Fibroblast of mammary gland (primary cell): ENCODE measurements around the gene MOB1B.

Experiments used
- DNase-seq: peaks from one replicate; pipeline ENCODE4 v3.0.0-alpha.2; 2010; ENCODE audit warnings: low read depth
- H3K4me3 ChIP-seq: 2 replicates; pipeline ENCODE4 v1.5.1; 2011; ENCODE audit warnings: low read depth, mild to moderate bottlenecking, low read length, moderate library complexity; ENCODE audit not compliant: control insufficient read depth
- TF ChIP-seq, protein P1 (sequence below): conservative IDR thresholded peaks from 2 replicates; pipeline ENCODE4 v1.5.1; 2011; ENCODE audit warnings: low read depth, low read length, inconsistent platforms; ENCODE audit not compliant: control insufficient read depth, insufficient read depth

Gene MOB1B

GRCh38 chr4:70969076-70969475 lies 66.9 kb downstream of the MOB1B start:
- H3K4me3 ChIP-seq, result no peak overlapping the region
- TF ChIP-seq, protein P1, sequence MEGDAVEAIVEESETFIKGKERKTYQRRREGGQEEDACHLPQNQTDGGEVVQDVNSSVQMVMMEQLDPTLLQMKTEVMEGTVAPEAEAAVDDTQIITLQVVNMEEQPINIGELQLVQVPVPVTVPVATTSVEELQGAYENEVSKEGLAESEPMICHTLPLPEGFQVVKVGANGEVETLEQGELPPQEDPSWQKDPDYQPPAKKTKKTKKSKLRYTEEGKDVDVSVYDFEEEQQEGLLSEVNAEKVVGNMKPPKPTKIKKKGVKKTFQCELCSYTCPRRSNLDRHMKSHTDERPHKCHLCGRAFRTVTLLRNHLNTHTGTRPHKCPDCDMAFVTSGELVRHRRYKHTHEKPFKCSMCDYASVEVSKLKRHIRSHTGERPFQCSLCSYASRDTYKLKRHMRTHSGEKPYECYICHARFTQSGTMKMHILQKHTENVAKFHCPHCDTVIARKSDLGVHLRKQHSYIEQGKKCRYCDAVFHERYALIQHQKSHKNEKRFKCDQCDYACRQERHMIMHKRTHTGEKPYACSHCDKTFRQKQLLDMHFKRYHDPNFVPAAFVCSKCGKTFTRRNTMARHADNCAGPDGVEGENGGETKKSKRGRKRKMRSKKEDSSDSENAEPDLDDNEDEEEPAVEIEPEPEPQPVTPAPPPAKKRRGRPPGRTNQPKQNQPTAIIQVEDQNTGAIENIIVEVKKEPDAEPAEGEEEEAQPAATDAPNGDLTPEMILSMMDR, result no peak
- DNase-seq, result no peak

- no peak for DNase-seq
- H3K4me3 ChIP-seq, result no peak overlapping the region
- TF ChIP-seq, protein P1, result no peak
These were observed 74.1 kb downstream of the MOB1B start for GRCh38 chr4:70976252-70976651.

DNA sequence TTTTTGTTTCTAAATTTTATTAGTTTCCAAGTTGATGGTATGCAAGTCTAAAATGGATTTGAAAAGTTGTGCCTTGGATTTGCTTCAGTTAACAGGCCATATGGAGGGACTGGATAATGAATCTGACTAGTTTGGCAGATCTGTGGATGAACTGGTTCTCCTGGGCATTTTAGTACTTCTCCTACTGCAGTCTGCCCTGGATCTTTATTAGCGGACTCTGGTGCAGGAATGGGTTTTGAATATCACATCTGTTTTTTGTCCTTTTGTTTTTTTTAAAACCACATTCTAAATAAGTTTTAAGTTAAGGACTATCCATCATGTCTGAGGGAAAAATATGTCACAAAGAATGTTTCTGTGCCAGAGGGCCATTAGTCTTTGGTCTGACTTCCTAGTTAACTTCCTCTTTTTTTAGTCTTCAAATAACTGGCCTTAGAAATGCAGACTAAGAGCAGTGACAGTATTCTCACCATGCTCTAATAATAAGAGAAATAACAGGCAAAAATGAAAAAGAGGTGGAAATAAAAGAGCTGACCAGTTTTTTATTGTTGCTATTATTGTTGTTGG lies 77.4 kb downstream of the MOB1B start:
- no peak for DNase-seq
- TF ChIP-seq, protein P1, result no peak
- no peak overlapping the region for H3K4me3 ChIP-seq

DNA sequence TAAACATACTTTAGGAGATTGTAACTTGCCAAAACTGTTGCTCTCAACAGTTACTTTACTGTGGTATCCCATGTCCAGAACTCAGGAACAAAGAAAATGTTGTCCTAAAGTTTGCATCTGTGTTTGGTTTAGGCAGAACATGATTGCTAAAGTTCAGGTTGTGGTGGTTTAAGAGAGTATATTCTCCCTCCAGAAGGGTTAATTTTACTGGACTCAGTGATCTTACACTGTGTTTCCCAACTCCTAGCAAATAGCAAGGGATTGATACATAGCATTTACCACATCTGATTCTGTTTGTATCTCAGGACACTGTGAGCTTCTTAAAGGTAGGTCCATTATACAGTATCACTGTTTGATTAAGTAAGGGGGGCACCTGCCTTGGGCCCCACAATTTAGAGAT lies 78.0 kb downstream of the MOB1B start:
- DNase-seq, result no peak
- H3K4me3 ChIP-seq, result no peak overlapping the region
- TF ChIP-seq, protein P1, result no peak

- H3K4me3 ChIP-seq, result no peak overlapping the region
- TF ChIP-seq, protein P1, result no peak
- DNase-seq, result no peak
These were observed 81.9 kb downstream of the MOB1B start for GRCh38 chr4:70984106-70984505.

GRCh38 chr4:70984589-70984988 lies 82.4 kb downstream of the MOB1B start:
- no peak for DNase-seq
- TF ChIP-seq, protein P1, result no peak
- H3K4me3 ChIP-seq, result no peak overlapping the region

DNA sequence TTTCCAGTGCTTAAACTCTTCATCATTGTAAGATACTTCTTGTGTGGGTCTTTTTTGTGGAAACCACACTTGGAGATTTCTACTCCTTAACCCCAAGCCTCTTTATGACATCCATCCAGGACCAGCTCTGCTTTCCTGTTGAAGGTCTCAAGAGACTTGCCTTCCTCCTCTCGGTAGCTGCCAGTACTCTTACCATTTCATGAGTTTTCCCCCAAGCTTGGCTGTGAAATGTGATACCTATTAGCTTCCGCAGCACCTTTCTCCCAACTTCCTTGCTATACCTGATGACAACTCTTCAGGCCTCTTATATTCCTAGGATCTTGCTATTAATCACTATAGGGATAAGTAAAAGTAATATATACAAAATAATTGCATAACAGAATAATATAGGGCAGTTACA lies 89.4 kb downstream of the MOB1B start:
- no peak overlapping the region for H3K4me3 ChIP-seq
- TF ChIP-seq, protein P1, result no peak
- no peak for DNase-seq
